GM23338 (cell line): ENCODE data around the gene PDSS2. TPM values are rescaled to one million over a fixed set of nuclear protein-coding genes. Genes with fewer than 3 reads are reported as not detected.

Experiments used
- ATAC-seq: fragments of 200-7000 bp; cut with Tn5 transposase; 3 replicates; pipeline ENCODE4 v1.9.1; 2020
- DNase-seq: peaks from one replicate; pipeline ENCODE4 v3.0.0-alpha.2; 2015; ENCODE audit warnings: low spot score
- H2AFZ ChIP-seq: fragments of 200-600 bp; sonication (generic); 2 replicates; pipeline ENCODE4 v1.8.0; 2016; ENCODE audit warnings: antibody characterized with exemption, mild to moderate bottlenecking, moderate library complexity
- H3F3A ChIP-seq: fragments of 200-600 bp; sonication (generic); replicated peaks from 2 replicates; pipeline ENCODE4 v1.8.0; 2017; ENCODE audit warnings: antibody characterized with exemption, mixed run types, low read depth
- H3K27ac ChIP-seq: fragments of 200-600 bp; sonication (generic); 2 replicates; pipeline ENCODE4 v1.6.1; 2016; ENCODE audit warnings: low read depth
- H3K27me3 ChIP-seq: fragments of 200-600 bp; sonication (generic); 2 replicates; pipeline ENCODE4 v1.8.0; 2016; ENCODE audit warnings: mild to moderate bottlenecking, mixed run types, moderate library complexity; ENCODE audit not compliant: insufficient read depth
- H3K36me3 ChIP-seq: fragments of 200-600 bp; sonication (generic); 2 replicates; pipeline ENCODE4 v1.8.0; 2016; ENCODE audit warnings: mild to moderate bottlenecking; ENCODE audit not compliant: insufficient read depth
- H3K4me1 ChIP-seq: fragments of 200-600 bp; sonication (generic); 2 replicates; pipeline ENCODE4 v1.8.0; 2016; ENCODE audit warnings: mild to moderate bottlenecking, moderate library complexity; ENCODE audit not compliant: insufficient read depth
- H3K4me2 ChIP-seq: fragments of 200-600 bp; sonication (generic); 2 replicates; pipeline ENCODE4 v1.7.1; 2017; ENCODE audit warnings: mixed run types
- H3K4me3 ChIP-seq: fragments of 200-600 bp; sonication (generic); 2 replicates; pipeline ENCODE4 v1.6.1; 2016; ENCODE audit warnings: mixed run types
- H3K79me2 ChIP-seq: fragments of 200-600 bp; sonication (generic); replicated peaks from 2 replicates; pipeline ENCODE4 v1.8.0; 2017; ENCODE audit warnings: mild to moderate bottlenecking; ENCODE audit not compliant: insufficient read depth
- H3K9me2 ChIP-seq: fragments of 200-600 bp; sonication (generic); 2 replicates; pipeline ENCODE4 v1.8.0; 2017; ENCODE audit not compliant: insufficient read depth
- H4K20me1 ChIP-seq: fragments of 200-600 bp; sonication (generic); replicated peaks from 2 replicates; pipeline ENCODE4 v1.8.0; 2017; ENCODE audit warnings: mild to moderate bottlenecking; ENCODE audit not compliant: insufficient read depth
- H3K27ac Mint-ChIP-seq: 2 replicates; pipeline ENCODE4 v1.8.0; 2020; ENCODE audit warnings: inconsistent platforms, mild to moderate bottlenecking, moderate library complexity, mixed read lengths
- H3K27me3 Mint-ChIP-seq: 3 replicates; pipeline ENCODE4 v1.8.0; 2022; ENCODE audit warnings: low read depth, mild to moderate bottlenecking, moderate library complexity, mixed read lengths, inconsistent platforms; ENCODE audit not compliant: insufficient read depth, poor library complexity
- H3K36me3 Mint-ChIP-seq: 3 replicates; pipeline ENCODE4 v1.8.0; 2021; ENCODE audit warnings: low read depth, mild to moderate bottlenecking, inconsistent platforms, moderate library complexity, mixed read lengths
- H3K4me1 Mint-ChIP-seq: 3 replicates; pipeline ENCODE4 v1.8.0; 2020; ENCODE audit warnings: mild to moderate bottlenecking, inconsistent platforms, mixed read lengths
- H3K4me3 Mint-ChIP-seq: 3 replicates; pipeline ENCODE4 v1.8.0; 2021; ENCODE audit warnings: moderate library complexity, mild to moderate bottlenecking, inconsistent platforms, mixed read lengths
- H3K9me3 Mint-ChIP-seq: 3 replicates; pipeline ENCODE4 v1.8.0; 2020; ENCODE audit warnings: moderate library complexity, mild to moderate bottlenecking, inconsistent platforms, mixed read lengths
- EZH2 ChIP-seq: fragments of 200-600 bp; sonication (generic); IDR thresholded peaks from one replicate; pipeline ENCODE4 v1.8.0; 2017; ENCODE audit warnings: antibody characterized with exemption, mild to moderate bottlenecking, low read depth; ENCODE audit not compliant: unreplicated experiment
- REST ChIP-seq: IDR thresholded peaks from one replicate; pipeline ENCODE4 v1.6.1; 2018; ENCODE audit warnings: antibody characterized with exemption; ENCODE audit not compliant: unreplicated experiment
- STAT1 ChIP-seq: IDR thresholded peaks from one replicate; pipeline ENCODE4 v1.6.1; 2016; ENCODE audit warnings: antibody characterized with exemption; ENCODE audit not compliant: unreplicated experiment
- ZNF114 ChIP-seq: fragments of 250-450 bp; sonication (Bioruptor Pico); IDR thresholded peaks from 2 replicates; pipeline ENCODE4 v1.5.0; 2020; ENCODE audit warnings: mild to moderate bottlenecking, moderate library complexity
- ZNF462 ChIP-seq: fragments of 250-450 bp; sonication (Bioruptor Pico); IDR thresholded peaks from 2 replicates; pipeline ENCODE4 v1.5.0; 2020; ENCODE audit warnings: mild to moderate bottlenecking, moderate library complexity
- polyA plus RNA-seq: library from polyadenylated mRNA; unstranded; fragments of >200 nt; fragmentation: Nextera tagmentation; extraction: Ambion mirVana; gene quantifications from 2 replicates; pipeline ENCODE4 v1.2.1, GENCODE V29; 2016
- total RNA-seq: library from RNA; depleted of rRNA; stranded (reverse); fragments of >200 nt; shearing (Covaris generic); gene quantifications from 2 replicates; pipeline ENCODE4 v1.2.3, GENCODE V29; 2014

PDSS2 gene
- total and polyA plus RNA-seq, 2 experiments from 2014 or later = 7.3 to 16.7 TPM

- H3K9me3 Mint-ChIP-seq = no peaks in the 10 kb centered on the region
- Histone ChIP-seq H3K9me2 (no peaks in the 10 kb centered on the region), H3K4me2 (no peak overlapping the region), H3F3A (no peaks in the 10 kb centered on the region), H3K36me3 (no peaks in the 10 kb centered on the region), H3K4me3 (no peak overlapping the region), H3K27ac (no peak overlapping the region), H2AFZ (no peak overlapping the region), H3K79me2 (peaks cover 22% of the 10 kb centered on the region), H3K4me1 (no peaks in the 10 kb centered on the region), H3K27me3 (no peaks in the 10 kb centered on the region), H4K20me1 (peaks cover 3% of the 10 kb centered on the region; the same call in 1 of the 2 replicates)
- H3K4me1 Mint-ChIP-seq = no peaks in the 10 kb centered on the region
- H3K27ac Mint-ChIP-seq = no peak overlapping the region
- no peak for TF ChIP-seq ZNF114
- TF ChIP-seq ZNF462 = no peak
- TF ChIP-seq REST = no peak
- no peak for TF ChIP-seq STAT1
- no peak for TF ChIP-seq EZH2
- ATAC-seq (no peak), DNase-seq (no peak)
- H3K4me3 Mint-ChIP-seq = no peak overlapping the region
- H3K36me3 Mint-ChIP-seq = no peaks in the 10 kb centered on the region
- H3K27me3 Mint-ChIP-seq = no peaks in the 10 kb centered on the region
Observed at GRCh38 chr6:107437691-107438090, 21.7 kb downstream of the PDSS2 start.
